Measurements from ENCODE around the gene GSTM3.
"Not testable (repeated sequence)": the region's sequence is repeated elsewhere in the genome, so short reads cannot be mapped to it uniquely, and the experiment has no call there.

GSTM3 gene

GRCh38 chr1:109726007-109726406, 14.8 kb downstream of the GSTM3 start:
- no peak for DNase-seq (ENCODE audit: low spot score)

DNA sequence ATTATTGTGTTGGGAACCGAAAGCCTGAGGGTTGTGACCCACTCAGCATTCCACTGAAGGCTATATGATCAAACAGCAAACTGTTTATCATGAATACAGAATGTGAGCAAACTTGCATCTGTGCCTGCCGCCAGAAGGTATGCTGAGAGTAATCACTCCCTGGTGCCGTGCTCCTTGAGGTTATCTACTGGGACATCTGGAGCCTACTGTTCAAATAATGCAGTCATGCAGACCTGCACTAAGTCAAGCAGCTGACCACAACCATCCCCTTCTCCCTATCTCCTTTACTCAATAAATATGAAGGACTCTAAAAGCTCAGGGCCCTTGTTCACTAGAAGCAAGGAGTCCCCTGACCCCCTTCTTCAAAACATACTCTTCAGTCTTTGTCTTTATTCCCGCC, 15.3 kb downstream of the GSTM3 start:
- DNase-seq (ENCODE audit: low spot score) = no peak

DNA sequence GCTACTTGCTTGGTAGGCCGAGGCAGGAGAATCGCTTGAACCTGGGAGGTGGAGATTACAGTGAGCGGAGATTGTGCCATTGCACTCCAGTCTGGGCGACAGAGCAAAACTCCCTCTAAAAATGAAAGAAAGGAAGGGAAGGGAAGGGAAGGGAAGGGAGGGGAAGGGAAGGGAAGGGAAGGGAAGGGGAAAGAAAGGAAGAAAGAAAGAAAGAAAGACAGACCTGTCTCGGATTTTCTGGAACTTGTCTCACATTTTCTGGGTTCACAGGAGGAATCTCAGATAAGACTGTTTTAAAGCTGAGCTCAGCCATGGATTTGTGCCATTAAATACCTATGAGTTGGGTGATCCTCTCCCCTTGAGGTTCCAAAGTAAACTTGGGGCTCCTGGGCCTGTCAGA, 15.9 kb downstream of the GSTM3 start:
- DNase-seq (ENCODE audit: low spot score) = no peak

- no peak for DNase-seq (ENCODE audit: low spot score)
Measured at GRCh38 chr1:109722908-109723691, 17.7 kb downstream of the GSTM3 start.

GRCh38 chr1:109721971-109722370, 18.9 kb downstream of the GSTM3 start:
- no peak for DNase-seq (ENCODE audit: low spot score)

GRCh38 chr1:109721042-109721441, 19.8 kb downstream of the GSTM3 start:
- no peak for DNase-seq (ENCODE audit: low spot score)

GRCh38 chr1:109719337-109719837, 21.5 kb downstream of the GSTM3 start:
- no peak for DNase-seq (ENCODE audit: low spot score)

DNA sequence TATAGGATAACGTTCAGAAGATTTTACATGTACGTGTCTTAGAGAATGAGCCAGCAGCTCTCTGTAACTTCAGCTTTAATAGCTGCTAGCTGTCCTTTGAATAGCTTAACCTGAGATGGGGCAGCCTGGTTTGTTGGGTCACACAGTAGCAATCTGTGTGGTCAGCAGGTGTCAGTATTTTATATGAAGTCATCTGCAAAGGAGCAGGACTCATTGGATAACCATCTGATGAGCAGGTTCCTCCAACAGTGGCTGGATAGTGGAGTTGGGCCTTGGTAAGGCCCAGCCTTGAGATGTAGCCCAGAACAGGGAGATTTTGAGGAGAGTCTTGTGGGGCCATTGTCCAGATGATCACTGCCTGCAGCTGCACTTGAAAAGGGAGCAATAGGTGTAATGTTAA, 22.3 kb downstream of the GSTM3 start:
- no peak for DNase-seq (ENCODE audit: low spot score)

- DNase-seq (ENCODE audit: low spot score) = no peak
Measured at GRCh38 chr1:109717729-109718128, 23.1 kb downstream of the GSTM3 start.

- no peak for DNase-seq (ENCODE audit: low spot score)
Measured at GRCh38 chr1:109716570-109717090, 24.2 kb downstream of the GSTM3 start.

GRCh38 chr1:109716121-109716520, 24.7 kb downstream of the GSTM3 start:
- no peak for DNase-seq (ENCODE audit: low spot score)

DNA sequence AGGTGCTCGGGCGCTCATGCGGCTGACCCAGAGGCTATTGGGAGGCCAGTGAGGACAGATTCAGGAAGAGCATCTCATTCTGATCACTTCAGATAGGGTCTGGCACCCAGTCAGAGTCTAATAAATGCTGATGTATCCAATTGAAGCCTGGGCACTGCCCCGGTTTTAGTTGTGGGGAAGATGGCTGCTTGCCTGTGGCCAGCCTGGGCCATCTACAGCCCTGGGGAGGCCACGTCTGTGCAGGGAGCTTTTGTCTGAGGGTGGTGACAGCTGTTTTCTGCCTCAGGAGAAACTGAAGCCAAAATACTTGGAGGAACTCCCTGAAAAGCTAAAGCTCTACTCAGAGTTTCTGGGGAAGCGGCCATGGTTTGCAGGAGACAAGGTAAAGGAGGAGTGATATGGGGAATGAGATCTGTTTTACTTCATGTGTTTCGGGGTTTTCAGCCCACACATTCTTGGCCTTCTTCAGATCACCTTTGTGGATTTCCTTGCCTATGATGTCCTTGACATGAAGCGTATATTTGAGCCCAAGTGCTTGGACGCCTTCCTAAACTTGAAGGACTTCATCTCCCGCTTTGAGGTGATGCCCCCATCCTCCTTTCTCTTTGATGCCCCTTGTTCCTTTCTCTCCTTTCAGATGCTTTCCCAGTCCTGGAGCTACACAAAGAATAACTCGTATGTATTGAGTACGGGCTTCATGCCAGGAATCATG, 26.0 kb downstream of the GSTM3 start:
- DNase-seq (ENCODE audit: low spot score) = no peak

DNA sequence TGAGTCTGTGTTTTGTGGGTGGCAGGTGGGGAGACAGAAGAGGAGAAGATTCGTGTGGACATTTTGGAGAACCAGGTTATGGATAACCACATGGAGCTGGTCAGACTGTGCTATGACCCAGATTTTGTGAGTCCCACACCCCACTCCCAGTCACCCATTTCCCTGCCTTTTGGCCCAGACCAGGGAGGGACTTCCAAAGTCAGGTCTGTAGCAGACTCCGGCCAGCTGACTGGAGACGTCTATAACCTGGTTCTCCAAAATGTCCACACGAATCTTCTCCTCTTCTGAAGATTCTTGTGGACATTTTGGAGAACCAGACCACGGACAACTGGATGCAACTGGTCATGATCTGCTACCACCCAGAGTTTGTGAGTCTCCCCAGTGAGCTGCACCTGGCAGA, 27.2 kb downstream of the GSTM3 start:
- no peak for DNase-seq (ENCODE audit: low spot score)

DNA sequence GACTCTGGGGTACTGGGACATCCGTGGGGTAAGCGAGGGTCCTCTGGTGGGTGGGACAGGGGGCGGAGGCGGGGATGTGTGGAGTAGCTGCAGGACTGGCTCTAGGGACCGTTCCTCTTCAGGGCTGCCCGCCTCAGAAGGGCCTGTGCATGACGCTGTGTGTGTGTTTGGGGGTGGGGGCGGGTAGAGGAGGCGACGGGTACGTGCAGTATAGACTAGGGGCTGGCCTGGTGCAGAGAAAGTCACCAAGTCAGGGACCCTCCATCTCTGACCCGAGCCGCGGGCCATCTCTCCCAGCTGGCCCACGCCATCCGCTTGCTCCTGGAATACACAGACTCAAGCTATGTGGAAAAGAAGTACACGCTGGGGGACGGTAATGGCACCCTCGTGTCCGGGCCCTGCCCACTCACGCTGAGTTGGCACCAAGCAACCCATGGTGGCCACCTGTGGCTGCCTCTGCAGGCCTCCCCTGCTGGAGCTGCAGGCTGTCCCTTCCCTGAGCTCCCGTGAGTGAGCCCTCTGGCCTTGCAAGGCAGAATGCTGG, 28.4 kb downstream of the GSTM3 start:
- no peak for DNase-seq (ENCODE audit: low spot score)

- DNase-seq (ENCODE audit: low spot score) = not testable (repeated sequence)
Measured at GRCh38 chr1:109711593-109712320, 29.1 kb downstream of the GSTM3 start, which contains the start of gene GSTM5. TSS of gene GSTM5 (plus strand) at chr1:109712251. CDS start at chr1:109712313, 62 bp downstream.

GRCh38 chr1:109709822-109710221, 31.0 kb downstream of the GSTM3 start:
- not testable (repeated sequence) for DNase-seq (ENCODE audit: low spot score)

DNA sequence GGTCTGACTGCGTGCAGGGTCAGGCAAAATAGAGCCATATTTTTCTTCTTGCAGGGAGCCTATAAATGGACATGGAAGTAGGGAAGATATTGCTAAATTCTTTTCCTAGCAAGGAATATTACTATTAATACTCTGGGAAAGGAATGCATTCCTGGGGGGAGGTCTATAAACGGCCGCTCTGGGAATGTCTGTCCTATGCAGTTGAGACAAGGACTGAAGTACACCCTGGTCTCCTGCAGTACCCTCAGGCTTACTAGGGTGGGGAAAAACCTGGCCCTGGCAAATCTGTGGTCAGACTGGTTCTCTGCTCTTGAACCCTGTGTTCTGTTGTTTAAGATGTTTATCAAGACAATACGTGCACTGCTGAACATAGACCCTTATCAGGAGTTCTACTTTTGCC, 31.9 kb downstream of the GSTM3 start:
- DNase-seq (ENCODE audit: low spot score) = not testable (repeated sequence)

DNA sequence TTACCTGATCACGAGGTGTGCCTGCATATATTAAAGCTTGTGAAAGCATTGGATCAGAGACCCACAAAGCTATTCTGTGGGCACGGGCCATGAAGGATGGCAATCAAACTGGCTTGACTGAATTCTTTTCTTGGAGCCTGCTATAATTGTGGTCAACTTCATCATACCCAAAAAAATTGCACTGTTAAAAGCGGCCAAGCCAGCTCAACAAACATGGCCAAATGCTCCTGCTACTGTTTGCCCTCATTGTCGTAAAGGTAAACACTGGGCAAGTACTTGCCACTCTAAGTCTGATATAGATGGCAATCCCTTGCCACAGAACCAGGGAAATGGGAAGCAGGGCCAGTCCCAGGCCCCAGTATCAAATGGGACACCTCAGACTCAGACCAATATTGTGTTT, 35.4 kb downstream of the GSTM3 start:
- DNase-seq (ENCODE audit: low spot score) = no peak

GRCh38 chr1:109704173-109704572, 36.7 kb downstream of the GSTM3 start:
- DNase-seq (ENCODE audit: low spot score) = no peak

DNA sequence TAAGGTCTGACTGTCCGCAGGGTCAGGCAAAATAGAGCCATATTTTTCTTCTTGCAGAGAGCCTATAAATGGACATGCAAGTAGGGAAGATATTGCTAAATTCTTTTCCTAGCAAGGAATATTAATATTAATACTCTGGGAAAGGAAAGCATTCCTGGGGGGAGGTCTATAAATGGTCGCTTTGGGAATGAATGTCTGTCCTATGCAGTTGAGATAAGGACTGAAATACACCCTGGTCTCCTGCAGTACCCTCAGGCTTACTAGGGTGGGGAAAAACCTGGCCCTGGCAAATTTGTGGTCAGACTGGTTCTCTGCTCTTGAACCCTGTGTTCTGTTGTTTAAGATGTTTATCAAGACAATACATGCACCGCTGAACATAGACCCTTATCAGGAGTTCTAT, 37.9 kb downstream of the GSTM3 start:
- not testable (repeated sequence) for DNase-seq (ENCODE audit: low spot score)

GRCh38 chr1:109697861-109698260, 43.0 kb downstream of the GSTM3 start:
- DNase-seq (ENCODE audit: low spot score) = not testable (repeated sequence)

- DNase-seq (ENCODE audit: low spot score) = no peak
Measured at GRCh38 chr1:109697066-109697465, 43.8 kb downstream of the GSTM3 start.

Measured in CD4-positive, alpha-beta T cell treated with Interleukin-2 at 100 ng/mL for 4 hours (primary cell).